ENCODE data around the gene AIF1.

The AIF1 gene

DNA sequence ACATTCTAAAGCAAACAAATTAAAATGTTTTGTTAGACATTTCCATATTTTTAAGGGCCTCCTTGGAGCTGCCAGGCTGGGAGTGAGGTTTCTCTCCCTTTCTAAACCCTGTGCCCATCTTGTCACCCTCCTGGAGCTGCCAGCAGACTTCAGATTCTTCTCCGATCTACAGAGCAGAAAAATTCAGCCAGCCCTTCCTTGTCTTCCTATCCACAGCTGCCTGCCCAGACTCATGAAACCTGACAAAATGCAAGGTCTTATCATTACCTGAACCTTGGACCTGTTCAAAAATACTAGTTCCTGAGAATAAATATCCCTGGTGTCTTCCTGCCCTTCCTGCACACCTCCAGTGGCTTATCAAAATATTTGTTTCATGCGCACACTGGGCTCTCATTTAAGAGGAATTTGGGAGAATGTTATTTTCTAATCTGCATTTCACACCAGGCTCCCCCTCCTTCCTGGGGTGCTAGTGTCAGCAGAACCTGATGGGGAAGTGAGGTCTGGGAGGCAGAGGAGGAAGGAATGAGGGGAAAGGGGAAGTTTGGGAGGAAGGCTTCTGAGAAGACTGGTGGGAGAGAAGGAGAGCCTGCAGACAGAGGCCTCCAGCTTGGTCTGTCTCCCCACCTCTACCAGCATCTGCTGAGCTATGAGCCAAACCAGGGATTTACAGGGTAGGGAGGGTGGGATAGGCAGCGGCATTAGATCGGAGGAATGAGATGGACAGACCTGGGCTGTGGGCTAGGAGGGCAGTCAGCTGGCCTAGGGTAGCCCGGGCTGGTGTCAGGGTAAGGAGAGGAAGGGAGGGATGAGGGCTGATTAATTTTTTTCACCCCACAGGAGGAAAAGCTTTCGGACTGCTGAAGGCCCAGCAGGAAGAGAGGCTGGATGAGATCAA is at the start of gene AIF1:
TSS of gene AIF1 (plus strand) at position 551 of the 895 bp plus-strand sequence. CDS start at position 647, 96 bp downstream.
- DNase-seq: no peak

DNA sequence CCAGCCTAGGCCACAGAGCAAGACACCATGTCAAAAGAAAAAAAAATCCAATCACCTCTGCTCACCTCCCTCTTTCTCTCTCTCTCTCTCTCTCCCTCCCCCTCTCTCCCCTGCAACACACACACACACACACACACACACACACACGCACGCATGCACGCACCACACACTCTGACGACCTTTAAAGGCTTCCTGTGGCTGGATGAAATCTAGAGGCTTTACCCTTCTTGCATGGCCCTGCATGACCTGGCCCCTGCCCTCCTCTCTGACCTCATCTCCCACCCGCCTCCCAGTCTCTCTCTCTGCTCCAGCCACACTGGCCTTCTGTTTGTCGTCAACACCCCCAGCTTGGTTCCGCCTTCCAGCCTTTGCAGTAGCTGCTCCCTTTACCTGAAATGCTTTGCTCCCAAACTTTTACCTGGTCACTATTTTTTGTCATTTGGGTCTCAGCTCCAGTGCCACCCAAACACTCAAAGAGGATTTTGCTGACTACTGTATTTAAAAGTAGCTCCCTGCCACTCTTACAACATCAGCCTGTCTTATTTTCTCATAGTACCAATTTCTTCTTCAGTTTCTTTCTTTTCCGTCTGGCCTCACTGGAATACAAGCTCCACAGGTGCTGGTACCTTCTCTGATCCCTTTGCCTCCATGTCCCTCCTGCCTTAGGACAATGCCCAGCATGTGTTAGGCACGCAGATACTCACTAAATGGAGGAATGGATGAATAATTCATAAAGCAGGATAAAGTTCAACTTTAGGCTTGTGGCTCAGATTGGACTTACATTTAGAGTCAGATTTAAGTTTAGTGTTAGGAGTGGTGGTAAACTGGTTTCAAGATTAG is 47.3 kb upstream of the AIF1 start:
- DNase-seq: peak; percentile 59

DNA sequence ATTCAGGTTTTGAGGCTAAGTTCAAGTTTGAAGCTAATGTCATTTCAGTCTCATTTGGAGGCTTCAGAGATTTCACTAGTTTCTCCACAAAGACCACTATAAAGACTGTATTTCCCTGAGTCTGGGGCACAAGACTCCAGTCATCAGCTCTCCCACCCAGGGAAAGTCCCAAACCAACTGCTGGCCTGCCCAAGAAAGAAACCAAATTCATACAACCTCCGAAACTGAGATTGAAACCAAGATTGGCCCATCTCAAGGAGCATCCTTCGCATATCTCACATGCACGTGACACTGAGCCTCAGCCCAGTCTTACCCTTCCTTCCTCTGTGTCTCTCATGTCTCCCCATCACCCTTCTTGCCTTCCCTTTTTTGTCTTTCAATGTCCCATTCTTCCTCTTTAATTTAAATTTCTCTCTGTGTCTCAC is 46.5 kb upstream of the AIF1 start:
- peak; percentile 67 for DNase-seq

DNA sequence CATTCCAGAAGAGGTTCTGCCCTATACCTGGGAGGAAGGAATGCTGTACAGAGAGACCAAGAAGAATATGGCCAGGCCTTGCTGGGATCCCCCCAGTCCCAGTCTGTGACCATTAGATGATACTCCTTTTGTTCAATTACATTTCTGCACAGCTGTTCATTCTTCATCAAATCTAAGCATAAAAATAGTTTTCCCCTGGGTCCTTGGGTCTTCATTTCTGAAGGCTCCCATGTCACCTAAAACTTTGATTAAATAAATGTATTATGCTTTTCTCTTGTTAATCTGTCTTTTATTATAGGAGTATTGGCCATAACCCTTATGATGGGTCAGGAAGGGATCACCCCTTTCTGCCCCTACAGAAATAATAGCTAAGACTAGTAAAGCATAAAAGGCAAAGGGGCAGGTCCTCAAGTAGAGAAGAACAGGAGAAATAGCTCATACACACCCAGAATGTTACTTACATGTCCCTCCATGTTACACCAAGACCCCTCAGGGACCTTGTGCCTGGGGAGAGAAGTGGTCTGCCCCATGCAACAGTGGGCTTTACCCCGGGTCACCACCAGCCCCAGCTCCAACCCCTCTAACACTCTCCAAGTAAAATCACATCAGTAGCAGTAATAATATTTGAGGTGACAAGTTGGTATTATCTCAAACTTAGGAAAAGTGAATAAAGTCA is 45.0 kb upstream of the AIF1 start:
- DNase-seq: no peak

DNA sequence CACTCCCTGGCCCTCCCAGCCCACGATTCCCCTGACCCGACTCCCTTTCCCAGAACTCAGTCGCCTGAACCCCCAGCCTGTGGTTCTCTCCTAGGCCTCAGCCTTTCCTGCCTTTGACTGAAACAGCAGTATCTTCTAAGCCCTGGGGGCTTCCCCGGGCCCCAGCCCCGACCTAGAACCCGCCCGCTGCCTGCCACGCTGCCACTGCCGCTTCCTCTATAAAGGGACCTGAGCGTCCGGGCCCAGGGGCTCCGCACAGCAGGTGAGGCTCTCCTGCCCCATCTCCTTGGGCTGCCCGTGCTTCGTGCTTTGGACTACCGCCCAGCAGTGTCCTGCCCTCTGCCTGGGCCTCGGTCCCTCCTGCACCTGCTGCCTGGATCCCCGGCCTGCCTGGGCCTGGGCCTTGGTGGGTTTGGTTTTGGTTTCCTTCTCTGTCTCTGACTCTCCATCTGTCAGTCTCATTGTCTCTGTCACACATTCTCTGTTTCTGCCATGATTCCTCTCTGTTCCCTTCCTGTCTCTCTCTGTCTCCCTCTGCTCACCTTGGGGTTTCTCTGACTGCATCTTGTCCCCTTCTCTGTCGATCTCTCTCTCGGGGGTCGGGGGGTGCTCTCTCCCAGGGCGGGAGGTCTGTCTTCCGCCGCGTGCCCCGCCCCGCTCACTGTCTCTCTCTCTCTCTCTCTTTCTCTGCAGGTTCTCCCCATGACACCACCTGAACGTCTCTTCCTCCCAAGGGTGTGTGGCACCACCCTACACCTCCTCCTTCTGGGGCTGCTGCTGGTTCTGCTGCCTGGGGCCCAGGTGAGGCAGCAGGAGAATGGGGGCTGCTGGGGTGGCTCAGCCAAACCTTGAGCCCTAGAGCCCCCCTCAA is 42.8 kb upstream of the AIF1 start, which contains the start of gene LTA:
TSS of gene LTA (plus strand) at position 249 of the 871 bp plus-strand sequence. CDS start at position 703, 454 bp downstream.
- peak; percentile 75 for DNase-seq

DNA sequence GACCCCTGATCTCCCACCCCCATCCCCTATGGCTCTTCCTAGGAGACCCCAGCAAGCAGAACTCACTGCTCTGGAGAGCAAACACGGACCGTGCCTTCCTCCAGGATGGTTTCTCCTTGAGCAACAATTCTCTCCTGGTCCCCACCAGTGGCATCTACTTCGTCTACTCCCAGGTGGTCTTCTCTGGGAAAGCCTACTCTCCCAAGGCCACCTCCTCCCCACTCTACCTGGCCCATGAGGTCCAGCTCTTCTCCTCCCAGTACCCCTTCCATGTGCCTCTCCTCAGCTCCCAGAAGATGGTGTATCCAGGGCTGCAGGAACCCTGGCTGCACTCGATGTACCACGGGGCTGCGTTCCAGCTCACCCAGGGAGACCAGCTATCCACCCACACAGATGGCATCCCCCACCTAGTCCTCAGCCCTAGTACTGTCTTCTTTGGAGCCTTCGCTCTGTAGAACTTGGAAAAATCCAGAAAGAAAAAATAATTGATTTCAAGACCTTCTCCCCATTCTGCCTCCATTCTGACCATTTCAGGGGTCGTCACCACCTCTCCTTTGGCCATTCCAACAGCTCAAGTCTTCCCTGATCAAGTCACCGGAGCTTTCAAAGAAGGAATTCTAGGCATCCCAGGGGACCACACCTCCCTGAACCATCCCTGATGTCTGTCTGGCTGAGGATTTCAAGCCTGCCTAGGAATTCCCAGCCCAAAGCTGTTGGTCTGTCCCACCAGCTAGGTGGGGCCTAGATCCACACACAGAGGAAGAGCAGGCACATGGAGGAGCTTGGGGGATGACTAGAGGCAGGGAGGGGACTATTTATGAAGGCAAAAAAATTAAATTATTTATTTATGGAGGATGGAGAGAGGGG is 41.6 kb upstream of the AIF1 start:
- no peak for DNase-seq

DNA sequence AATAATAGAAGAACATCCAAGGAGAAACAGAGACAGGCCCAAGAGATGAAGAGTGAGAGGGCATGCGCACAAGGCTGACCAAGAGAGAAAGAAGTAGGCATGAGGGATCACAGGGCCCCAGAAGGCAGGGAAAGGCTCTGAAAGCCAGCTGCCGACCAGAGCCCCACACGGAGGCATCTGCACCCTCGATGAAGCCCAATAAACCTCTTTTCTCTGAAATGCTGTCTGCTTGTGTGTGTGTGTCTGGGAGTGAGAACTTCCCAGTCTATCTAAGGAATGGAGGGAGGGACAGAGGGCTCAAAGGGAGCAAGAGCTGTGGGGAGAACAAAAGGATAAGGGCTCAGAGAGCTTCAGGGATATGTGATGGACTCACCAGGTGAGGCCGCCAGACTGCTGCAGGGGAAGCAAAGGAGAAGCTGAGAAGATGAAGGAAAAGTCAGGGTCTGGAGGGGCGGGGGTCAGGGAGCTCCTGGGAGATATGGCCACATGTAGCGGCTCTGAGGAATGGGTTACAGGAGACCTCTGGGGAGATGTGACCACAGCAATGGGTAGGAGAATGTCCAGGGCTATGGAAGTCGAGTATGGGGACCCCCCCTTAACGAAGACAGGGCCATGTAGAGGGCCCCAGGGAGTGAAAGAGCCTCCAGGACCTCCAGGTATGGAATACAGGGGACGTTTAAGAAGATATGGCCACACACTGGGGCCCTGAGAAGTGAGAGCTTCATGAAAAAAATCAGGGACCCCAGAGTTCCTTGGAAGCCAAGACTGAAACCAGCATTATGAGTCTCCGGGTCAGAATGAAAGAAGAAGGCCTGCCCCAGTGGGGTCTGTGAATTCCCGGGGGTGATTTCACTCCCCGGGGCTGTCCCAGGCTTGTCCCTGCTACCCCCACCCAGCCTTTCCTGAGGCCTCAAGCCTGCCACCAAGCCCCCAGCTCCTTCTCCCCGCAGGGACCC is 40.6 kb upstream of the AIF1 start:
- DNase-seq: no peak

DNA sequence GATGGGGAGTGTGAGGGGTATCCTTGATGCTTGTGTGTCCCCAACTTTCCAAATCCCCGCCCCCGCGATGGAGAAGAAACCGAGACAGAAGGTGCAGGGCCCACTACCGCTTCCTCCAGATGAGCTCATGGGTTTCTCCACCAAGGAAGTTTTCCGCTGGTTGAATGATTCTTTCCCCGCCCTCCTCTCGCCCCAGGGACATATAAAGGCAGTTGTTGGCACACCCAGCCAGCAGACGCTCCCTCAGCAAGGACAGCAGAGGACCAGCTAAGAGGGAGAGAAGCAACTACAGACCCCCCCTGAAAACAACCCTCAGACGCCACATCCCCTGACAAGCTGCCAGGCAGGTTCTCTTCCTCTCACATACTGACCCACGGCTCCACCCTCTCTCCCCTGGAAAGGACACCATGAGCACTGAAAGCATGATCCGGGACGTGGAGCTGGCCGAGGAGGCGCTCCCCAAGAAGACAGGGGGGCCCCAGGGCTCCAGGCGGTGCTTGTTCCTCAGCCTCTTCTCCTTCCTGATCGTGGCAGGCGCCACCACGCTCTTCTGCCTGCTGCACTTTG is 39.6 kb upstream of the AIF1 start, which contains the start of gene TNF:
TSS of gene TNF (plus strand) at position 231 of the 567 bp plus-strand sequence. CDS start at position 408, 177 bp downstream.
- DNase-seq: peak; percentile 80

DNA sequence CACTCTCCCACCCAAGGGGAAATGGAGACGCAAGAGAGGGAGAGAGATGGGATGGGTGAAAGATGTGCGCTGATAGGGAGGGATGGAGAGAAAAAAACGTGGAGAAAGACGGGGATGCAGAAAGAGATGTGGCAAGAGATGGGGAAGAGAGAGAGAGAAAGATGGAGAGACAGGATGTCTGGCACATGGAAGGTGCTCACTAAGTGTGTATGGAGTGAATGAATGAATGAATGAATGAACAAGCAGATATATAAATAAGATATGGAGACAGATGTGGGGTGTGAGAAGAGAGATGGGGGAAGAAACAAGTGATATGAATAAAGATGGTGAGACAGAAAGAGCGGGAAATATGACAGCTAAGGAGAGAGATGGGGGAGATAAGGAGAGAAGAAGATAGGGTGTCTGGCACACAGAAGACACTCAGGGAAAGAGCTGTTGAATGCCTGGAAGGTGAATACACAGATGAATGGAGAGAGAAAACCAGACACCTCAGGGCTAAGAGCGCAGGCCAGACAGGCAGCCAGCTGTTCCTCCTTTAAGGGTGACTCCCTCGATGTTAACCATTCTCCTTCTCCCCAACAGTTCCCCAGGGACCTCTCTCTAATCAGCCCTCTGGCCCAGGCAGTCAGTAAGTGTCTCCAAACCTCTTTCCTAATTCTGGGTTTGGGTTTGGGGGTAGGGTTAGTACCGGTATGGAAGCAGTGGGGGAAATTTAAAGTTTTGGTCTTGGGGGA is 38.9 kb upstream of the AIF1 start:
- DNase-seq: no peak

DNA sequence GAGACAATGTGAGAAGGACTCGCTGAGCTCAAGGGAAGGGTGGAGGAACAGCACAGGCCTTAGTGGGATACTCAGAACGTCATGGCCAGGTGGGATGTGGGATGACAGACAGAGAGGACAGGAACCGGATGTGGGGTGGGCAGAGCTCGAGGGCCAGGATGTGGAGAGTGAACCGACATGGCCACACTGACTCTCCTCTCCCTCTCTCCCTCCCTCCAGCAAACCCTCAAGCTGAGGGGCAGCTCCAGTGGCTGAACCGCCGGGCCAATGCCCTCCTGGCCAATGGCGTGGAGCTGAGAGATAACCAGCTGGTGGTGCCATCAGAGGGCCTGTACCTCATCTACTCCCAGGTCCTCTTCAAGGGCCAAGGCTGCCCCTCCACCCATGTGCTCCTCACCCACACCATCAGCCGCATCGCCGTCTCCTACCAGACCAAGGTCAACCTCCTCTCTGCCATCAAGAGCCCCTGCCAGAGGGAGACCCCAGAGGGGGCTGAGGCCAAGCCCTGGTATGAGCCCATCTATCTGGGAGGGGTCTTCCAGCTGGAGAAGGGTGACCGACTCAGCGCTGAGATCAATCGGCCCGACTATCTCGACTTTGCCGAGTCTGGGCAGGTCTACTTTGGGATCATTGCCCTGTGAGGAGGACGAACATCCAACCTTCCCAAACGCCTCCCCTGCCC is 38.0 kb upstream of the AIF1 start:
- DNase-seq: peak; percentile 57

DNA sequence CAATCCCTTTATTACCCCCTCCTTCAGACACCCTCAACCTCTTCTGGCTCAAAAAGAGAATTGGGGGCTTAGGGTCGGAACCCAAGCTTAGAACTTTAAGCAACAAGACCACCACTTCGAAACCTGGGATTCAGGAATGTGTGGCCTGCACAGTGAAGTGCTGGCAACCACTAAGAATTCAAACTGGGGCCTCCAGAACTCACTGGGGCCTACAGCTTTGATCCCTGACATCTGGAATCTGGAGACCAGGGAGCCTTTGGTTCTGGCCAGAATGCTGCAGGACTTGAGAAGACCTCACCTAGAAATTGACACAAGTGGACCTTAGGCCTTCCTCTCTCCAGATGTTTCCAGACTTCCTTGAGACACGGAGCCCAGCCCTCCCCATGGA is 37.5 kb upstream of the AIF1 start:
- DNase-seq: no peak

DNA sequence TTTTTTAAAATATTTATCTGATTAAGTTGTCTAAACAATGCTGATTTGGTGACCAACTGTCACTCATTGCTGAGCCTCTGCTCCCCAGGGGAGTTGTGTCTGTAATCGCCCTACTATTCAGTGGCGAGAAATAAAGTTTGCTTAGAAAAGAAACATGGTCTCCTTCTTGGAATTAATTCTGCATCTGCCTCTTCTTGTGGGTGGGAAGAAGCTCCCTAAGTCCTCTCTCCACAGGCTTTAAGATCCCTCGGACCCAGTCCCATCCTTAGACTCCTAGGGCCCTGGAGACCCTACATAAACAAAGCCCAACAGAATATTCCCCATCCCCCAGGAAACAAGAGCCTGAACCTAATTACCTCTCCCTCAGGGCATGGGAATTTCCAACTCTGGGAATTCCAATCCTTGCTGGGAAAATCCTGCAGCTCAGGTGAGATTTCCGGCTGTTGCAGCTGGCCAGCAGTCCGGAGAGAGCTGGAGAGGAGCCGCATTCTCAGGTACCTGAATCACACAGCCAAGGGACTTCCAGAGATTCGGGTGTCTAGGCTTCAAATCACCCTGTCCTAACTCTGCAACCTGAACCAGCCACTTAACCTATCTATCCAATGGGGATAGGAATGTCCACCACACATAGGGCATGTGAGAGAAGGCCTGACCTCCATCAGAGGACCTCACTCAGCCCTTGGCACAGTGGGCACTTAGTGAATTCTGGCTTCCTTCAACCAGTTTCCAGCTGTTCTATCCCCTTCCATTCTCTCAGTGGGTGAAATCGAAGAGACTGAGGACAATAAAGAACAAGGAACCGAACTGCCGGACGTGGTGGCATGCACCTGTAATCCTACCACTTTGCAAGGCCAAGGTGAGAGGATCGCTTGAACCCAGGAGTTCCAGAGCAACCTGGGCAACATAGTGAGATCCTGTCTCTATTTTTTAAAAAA is 36.6 kb upstream of the AIF1 start:
- no peak for DNase-seq

DNA sequence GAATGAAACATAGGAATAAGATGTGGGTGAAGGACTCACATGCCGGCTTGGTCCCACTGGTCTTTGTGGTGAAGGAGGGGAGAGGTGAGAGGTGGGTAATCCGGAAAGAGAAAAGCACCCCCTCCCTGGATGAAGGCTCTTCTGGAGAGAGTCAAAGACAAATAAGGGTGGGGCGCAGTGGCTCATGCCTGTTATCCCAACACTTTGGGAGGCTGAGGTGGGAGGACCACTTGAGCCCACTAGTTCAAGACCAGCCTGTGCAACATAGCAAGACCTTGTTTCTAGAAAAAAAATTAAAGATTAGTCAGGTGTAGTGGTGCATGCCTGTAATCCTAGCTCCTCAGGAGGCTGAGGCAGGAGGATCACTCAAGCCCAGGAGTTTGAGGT is 35.9 kb upstream of the AIF1 start:
- no peak for DNase-seq

DNA sequence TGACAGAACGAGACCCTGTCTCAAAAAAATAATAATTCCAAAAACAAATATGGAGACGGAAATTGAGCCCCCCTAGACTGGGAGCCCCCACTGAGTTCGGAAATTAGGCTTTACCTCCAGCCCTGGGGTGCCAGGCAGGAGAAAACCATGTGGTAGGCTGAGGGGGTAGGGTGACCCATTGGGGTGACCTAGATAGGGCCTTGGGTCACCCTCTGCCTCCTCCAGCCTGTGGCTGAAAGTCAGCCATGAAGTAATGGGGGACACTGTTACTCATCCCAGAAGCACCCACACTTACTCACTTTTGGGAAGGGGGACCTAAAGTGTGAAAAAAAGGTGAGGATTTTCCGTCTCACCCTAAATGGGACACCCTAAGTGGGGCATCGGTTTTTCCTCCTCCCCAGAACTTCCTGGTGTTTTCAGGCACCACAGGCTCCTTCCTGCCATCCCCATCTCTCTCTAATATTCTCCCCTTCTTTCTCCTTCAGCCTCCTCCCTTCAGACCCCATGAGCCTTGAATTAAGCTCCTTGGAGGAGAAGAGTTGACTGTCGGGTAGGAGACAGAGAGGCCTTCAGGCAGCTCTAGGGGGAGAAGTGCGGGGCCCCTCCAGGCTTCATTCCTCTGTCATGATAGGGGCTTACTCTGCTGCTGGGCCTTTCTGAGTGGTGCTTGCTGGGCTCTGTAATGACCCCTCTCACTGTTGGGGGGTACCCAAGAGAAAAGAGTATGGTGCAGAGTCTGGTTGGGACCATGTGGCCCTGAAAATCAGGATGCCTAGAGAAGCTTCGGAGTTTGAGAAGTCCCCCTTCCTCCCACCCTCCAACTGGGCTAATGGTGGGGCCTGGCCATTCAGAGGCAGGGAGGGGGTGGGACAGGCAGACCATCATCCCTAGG is 35.2 kb upstream of the AIF1 start:
- no peak for DNase-seq

DNA sequence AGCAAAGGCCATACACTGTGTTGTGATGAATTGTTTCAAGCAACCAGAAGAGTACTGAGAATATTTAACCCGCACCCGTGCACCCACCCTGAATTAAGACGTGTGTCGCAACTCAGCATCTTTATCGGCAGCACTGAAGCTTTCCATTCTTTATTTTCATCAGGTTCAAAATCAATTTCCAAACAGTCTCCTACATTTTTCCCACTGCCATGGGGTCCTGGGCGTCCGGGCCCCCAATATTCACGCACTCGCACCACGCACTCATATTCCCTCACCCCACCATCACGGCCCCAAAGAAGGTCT is 34.6 kb upstream of the AIF1 start:
- no peak for DNase-seq

All from CD4-positive, alpha-beta T cell treated with Interleukin-17A for 4 hours (primary cell).